ENCODE results near the gene TXNDC11.

The TXNDC11 gene

DNA sequence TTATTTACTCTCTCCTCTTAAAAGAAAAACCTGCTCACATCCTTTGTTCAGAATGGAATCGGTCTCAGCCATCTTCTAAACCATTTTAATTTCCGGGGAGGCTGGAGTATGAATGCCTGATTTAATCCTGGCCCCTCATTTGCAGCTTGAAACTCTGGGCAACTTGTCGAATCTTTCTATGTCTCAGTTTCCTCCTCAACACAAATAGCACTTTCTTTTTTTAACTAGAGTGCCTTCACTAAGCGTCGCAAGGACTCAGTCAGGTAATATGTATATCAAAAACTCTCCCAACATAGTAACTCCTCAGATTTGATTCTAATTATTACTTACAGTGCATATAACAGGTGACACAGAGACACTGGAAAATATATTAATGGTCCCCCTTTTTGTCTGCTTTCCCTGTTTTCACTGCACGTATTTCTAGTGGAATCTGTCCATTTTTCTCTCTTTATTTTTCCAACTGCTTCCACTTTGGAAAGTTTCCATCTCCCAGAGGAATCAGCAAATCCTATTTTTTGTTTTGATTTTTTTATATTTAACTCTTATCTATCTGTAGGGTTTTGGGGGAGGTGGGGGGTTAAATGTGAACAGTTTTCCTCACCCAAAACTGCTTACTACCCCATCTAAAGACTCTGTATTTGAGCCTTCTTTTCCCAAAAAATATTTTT is 55.8 kb downstream of the TXNDC11 start:
- Histone ChIP-seq H3K27me3 (ENCODE audit: insufficient read depth, poor library complexity, severe bottlenecking) (no peaks in the 10 kb centered on the region), H3K4me3 (replicated peaks; ENCODE audit: insufficient read depth, low read length) (no peak overlapping the region), H3K27ac (replicated peaks) (no peak overlapping the region; the same call in 1 of the 2 replicates)
- TF ChIP-seq GABPA (IDR thresholded peaks at IDR 0.05; ENCODE audit: low read depth), result no peak
- TF ChIP-seq POLR2AphosphoS5 (IDR thresholded peaks at IDR 0.05; ENCODE audit: low read depth), result no peak
- TF ChIP-seq, protein P1, sequence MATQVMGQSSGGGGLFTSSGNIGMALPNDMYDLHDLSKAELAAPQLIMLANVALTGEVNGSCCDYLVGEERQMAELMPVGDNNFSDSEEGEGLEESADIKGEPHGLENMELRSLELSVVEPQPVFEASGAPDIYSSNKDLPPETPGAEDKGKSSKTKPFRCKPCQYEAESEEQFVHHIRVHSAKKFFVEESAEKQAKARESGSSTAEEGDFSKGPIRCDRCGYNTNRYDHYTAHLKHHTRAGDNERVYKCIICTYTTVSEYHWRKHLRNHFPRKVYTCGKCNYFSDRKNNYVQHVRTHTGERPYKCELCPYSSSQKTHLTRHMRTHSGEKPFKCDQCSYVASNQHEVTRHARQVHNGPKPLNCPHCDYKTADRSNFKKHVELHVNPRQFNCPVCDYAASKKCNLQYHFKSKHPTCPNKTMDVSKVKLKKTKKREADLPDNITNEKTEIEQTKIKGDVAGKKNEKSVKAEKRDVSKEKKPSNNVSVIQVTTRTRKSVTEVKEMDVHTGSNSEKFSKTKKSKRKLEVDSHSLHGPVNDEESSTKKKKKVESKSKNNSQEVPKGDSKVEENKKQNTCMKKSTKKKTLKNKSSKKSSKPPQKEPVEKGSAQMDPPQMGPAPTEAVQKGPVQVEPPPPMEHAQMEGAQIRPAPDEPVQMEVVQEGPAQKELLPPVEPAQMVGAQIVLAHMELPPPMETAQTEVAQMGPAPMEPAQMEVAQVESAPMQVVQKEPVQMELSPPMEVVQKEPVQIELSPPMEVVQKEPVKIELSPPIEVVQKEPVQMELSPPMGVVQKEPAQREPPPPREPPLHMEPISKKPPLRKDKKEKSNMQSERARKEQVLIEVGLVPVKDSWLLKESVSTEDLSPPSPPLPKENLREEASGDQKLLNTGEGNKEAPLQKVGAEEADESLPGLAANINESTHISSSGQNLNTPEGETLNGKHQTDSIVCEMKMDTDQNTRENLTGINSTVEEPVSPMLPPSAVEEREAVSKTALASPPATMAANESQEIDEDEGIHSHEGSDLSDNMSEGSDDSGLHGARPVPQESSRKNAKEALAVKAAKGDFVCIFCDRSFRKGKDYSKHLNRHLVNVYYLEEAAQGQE (IDR thresholded peaks at IDR 0.05; ENCODE audit: insufficient replicate concordance, low read depth), result no peak
- TF ChIP-seq, protein P2, sequence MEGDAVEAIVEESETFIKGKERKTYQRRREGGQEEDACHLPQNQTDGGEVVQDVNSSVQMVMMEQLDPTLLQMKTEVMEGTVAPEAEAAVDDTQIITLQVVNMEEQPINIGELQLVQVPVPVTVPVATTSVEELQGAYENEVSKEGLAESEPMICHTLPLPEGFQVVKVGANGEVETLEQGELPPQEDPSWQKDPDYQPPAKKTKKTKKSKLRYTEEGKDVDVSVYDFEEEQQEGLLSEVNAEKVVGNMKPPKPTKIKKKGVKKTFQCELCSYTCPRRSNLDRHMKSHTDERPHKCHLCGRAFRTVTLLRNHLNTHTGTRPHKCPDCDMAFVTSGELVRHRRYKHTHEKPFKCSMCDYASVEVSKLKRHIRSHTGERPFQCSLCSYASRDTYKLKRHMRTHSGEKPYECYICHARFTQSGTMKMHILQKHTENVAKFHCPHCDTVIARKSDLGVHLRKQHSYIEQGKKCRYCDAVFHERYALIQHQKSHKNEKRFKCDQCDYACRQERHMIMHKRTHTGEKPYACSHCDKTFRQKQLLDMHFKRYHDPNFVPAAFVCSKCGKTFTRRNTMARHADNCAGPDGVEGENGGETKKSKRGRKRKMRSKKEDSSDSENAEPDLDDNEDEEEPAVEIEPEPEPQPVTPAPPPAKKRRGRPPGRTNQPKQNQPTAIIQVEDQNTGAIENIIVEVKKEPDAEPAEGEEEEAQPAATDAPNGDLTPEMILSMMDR (IDR thresholded peaks at IDR 0.05; ENCODE audit: insufficient read depth, low read length), result no peak
- no peak for TF ChIP-seq SPI1 (IDR thresholded peaks at IDR 0.05; ENCODE audit: borderline replicate concordance, low read depth)
- no peak for DNase-seq (ENCODE audit: low read depth in 1 of 2, low spot score in 1 of 2)

DNA sequence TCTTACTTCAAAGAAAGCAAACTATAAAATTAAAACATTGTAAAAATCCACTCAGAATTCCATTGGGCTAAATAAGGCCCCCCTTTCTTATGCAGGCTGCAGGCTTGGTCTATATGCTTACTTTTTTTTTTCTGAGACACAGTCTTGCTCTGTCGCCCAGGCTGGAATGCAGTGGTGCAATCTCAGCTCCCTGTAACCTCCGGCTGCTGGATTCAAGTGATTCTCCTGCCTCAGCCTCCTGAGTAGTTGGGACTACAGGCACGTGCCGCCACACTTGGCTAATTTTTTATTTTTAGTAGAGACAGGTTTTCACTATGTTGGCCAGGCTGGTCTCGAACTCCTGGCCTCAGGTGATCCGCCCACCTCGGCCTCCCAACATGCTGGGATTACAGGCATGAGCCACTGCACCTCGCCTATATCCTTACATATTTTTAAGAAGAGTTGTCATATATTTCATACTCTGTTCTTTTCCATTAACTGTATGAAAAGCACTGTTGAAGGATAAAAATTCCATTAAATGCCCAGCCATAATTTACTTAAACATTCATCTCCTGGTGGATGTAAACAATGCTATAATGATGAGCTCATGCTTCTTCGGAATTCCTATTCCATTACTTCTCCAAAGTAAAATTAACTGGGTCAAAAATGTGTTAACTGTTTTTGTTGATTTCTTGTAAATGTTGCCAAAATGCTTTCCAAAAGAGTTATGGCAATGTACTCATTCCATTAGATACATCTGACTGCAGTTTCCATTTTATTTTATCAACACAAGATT is 56.6 kb downstream of the TXNDC11 start:
- H3K4me3 ChIP-seq (replicated peaks; ENCODE audit: insufficient read depth, low read length), result no peak overlapping the region
- no peaks in the 10 kb centered on the region for H3K27me3 ChIP-seq (ENCODE audit: insufficient read depth, poor library complexity, severe bottlenecking)
- DNase-seq (ENCODE audit: low read depth in 1 of 2, low spot score in 1 of 2), result no peak
- no peak overlapping the region; the same call in 1 of the 2 replicates for H3K27ac ChIP-seq (replicated peaks)
- TF ChIP-seq, protein P1 (IDR thresholded peaks at IDR 0.05; ENCODE audit: insufficient replicate concordance, low read depth), result no peak

DNA sequence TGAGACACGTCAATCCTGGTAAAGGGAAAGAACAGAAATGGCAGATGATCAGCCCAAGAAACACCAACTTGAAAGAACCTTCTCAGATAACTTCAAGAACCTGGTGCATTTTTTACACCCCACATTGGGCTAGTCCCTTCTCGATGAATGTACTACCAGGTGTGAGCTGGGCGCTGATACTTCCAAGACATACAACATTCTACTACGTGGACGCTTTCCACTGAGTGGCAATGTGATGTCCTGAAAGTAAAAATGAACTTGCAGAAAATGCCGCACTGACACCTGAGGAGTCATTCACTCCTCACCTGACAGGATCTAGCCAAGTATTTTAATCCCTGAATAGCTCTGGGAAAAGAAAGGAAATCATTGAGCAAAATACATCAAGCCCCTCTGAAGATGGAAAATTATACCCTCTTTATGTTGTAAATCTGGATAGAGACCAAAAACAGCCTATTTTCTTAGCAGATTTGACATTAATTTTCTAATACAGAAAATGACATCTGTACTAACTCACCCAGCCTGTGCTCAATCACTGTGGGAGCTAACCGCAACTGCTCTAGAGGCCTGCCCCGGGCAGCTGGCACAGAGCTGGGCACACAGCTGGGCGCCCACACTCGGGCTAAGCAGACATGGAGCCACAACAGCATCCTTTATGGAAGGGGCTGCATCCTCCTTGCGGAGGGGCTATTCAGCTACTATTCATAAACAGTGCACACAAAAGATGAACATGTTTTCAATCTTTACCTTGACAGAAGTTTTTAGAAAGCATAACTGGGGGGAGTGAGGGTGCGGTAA is 58.2 kb downstream of the TXNDC11 start:
- no peak overlapping the region for H3K27ac ChIP-seq (replicated peaks)
- TF ChIP-seq GABPA (IDR thresholded peaks at IDR 0.05; ENCODE audit: low read depth), result no peak
- no peak for TF ChIP-seq SPI1 (IDR thresholded peaks at IDR 0.05; ENCODE audit: borderline replicate concordance, low read depth)
- TF ChIP-seq, protein P1 (IDR thresholded peaks at IDR 0.05; ENCODE audit: insufficient replicate concordance, low read depth), result no peak
- no peak for TF ChIP-seq POLR2AphosphoS5 (IDR thresholded peaks at IDR 0.05; ENCODE audit: low read depth)
- TF ChIP-seq, protein P2 (IDR thresholded peaks at IDR 0.05; ENCODE audit: insufficient read depth, low read length), result no peak
- no peaks in the 10 kb centered on the region for H3K27me3 ChIP-seq (ENCODE audit: insufficient read depth, poor library complexity, severe bottlenecking)
- H3K4me3 ChIP-seq (replicated peaks; ENCODE audit: insufficient read depth, low read length), result no peak overlapping the region
- no peak for DNase-seq (ENCODE audit: low read depth in 1 of 2, low spot score in 1 of 2)

Measured in HL-60 (cell line).